ENCODE results near the gene FBXO34.
"Not testable (repeated sequence)": the region's sequence is repeated elsewhere in the genome, so short reads cannot be mapped to it uniquely, and the experiment has no call there.

The FBXO34 gene

GRCh38 chr14:55348766-55349453, 77.7 kb downstream of the FBXO34 start:
- no peak for DNase-seq (ENCODE audit: low spot score)

- DNase-seq (ENCODE audit: low spot score): no peak
Measured at GRCh38 chr14:55349565-55349964, 78.3 kb downstream of the FBXO34 start.

GRCh38 chr14:55350461-55350860, 79.2 kb downstream of the FBXO34 start:
- DNase-seq (ENCODE audit: low spot score): no peak

- DNase-seq (ENCODE audit: low spot score): no peak
Measured at GRCh38 chr14:55351111-55351510, 79.9 kb downstream of the FBXO34 start.

GRCh38 chr14:55352201-55352600, 81.0 kb downstream of the FBXO34 start:
- no peak for DNase-seq (ENCODE audit: low spot score)

- DNase-seq (ENCODE audit: low spot score): no peak
Measured at GRCh38 chr14:55353686-55354467, 82.7 kb downstream of the FBXO34 start.

GRCh38 chr14:55354500-55354899, 83.3 kb downstream of the FBXO34 start:
- peak; percentile 77 for DNase-seq (ENCODE audit: low spot score)

- no peak for DNase-seq (ENCODE audit: low spot score)
Measured at GRCh38 chr14:55355922-55356321, 84.7 kb downstream of the FBXO34 start.

- no peak for DNase-seq (ENCODE audit: low spot score)
Measured at GRCh38 chr14:55356913-55357312, 85.7 kb downstream of the FBXO34 start.

GRCh38 chr14:55359307-55359706, 88.1 kb downstream of the FBXO34 start:
- no peak for DNase-seq (ENCODE audit: low spot score)

- no peak for DNase-seq (ENCODE audit: low spot score)
Measured at GRCh38 chr14:55361190-55361589, 90.0 kb downstream of the FBXO34 start.

GRCh38 chr14:55366271-55366670, 95.0 kb downstream of the FBXO34 start:
- no peak for DNase-seq (ENCODE audit: low spot score)

- DNase-seq (ENCODE audit: low spot score): no peak
Measured at GRCh38 chr14:55370883-55371455, 99.7 kb downstream of the FBXO34 start.

GRCh38 chr14:55372423-55372822, 101.2 kb downstream of the FBXO34 start:
- DNase-seq (ENCODE audit: low spot score): no peak

GRCh38 chr14:55372825-55373224, 101.6 kb downstream of the FBXO34 start:
- DNase-seq (ENCODE audit: low spot score): no peak

GRCh38 chr14:55373784-55374705, 102.8 kb downstream of the FBXO34 start:
- no peak for DNase-seq (ENCODE audit: low spot score)

- DNase-seq (ENCODE audit: low spot score): no peak
Measured at GRCh38 chr14:55374771-55375170, 103.5 kb downstream of the FBXO34 start.

GRCh38 chr14:55377236-55377635, 106.0 kb downstream of the FBXO34 start:
- no peak for DNase-seq (ENCODE audit: low spot score)

- no peak for DNase-seq (ENCODE audit: low spot score)
Measured at GRCh38 chr14:55381040-55381439, 109.8 kb downstream of the FBXO34 start.

GRCh38 chr14:55381561-55381960, 110.3 kb downstream of the FBXO34 start:
- DNase-seq (ENCODE audit: low spot score): no peak

GRCh38 chr14:55382483-55382882, 111.3 kb downstream of the FBXO34 start:
- DNase-seq (ENCODE audit: low spot score): no peak

- DNase-seq (ENCODE audit: low spot score): not testable (repeated sequence)
Measured at GRCh38 chr14:55383056-55383466, 111.8 kb downstream of the FBXO34 start.

All from iPS-NIHi11 (cell line).